Duodenal mucosa (tissue), 2 donors: ENCODE measurements around the gene PRKAG1.
A peak's percentile ranks its signal among the peaks of the same experiment; 100 is the strongest.
"Not testable (repeated sequence)": the region's sequence is repeated elsewhere in the genome, so short reads cannot be mapped to it uniquely, and the experiment has no call there.

ENCODE experiments used
- H3K27ac ChIP-seq: one replicate; pipeline ENCODE4 v1.7.0; 2013; ENCODE audit warnings: low read depth, low read length
- H3K27me3 ChIP-seq, 2 donors: one replicate each; pipeline ENCODE4 v1.7.0; 2013; ENCODE audit warnings: low read length in 2 of 2, control low read depth in 1 of 2; ENCODE audit not compliant: insufficient read depth in 2 of 2, control insufficient read depth in 1 of 2
- H3K36me3 ChIP-seq, 2 donors: one replicate each; pipeline ENCODE4 v1.7.0; 2013; ENCODE audit warnings: low read length in 2 of 2, control low read depth in 1 of 2; ENCODE audit not compliant: insufficient read depth in 2 of 2, control insufficient read depth in 1 of 2
- H3K4me1 ChIP-seq, 2 donors: one replicate each; pipeline ENCODE4 v1.7.0; 2013; ENCODE audit warnings: low read length in 2 of 2, control low read depth in 1 of 2; ENCODE audit not compliant: insufficient read depth in 2 of 2, control insufficient read depth in 1 of 2
- H3K4me3 ChIP-seq, 2 donors: one replicate each; pipeline ENCODE4 v1.7.0; 2013; ENCODE audit warnings: low read length in 2 of 2, low read depth in 1 of 2
- H3K9ac ChIP-seq, 2 donors: one replicate each; pipeline ENCODE4 v1.7.0; 2013; ENCODE audit warnings: low read length in 2 of 2, low read depth in 1 of 2
- H3K9me3 ChIP-seq, 2 donors: one replicate each; pipeline ENCODE4 v1.7.0; 2013; ENCODE audit warnings: low read length in 2 of 2, control low read depth in 1 of 2; ENCODE audit not compliant: control insufficient read depth in 1 of 2

Gene PRKAG1

GRCh38 chr12:49018261-49019119, at the start of gene PRKAG1:
Gene PRKAG1, minus strand, starts transcription at chr12:49018776. Its CDS starts 36 bp downstream, at chr12:49018740.
- Histone ChIP-seq H3K4me3 (peak within 1 kb of the TSS; percentile 97 to 100), H3K36me3 (peaks cover 8 to 23% of the 10 kb centered on the region in 2 donors), H3K27me3 (no peaks in the 10 kb centered on the region), H3K27ac (peak within 1 kb of the TSS; percentile 84), H3K9ac (peak within 1 kb of the TSS; percentile 98 to 100), H3K9me3 (no peaks in the 10 kb centered on the region), H3K4me1 (peaks cover 9 to 12% of the 10 kb centered on the region in 2 donors)

GRCh38 chr12:49066120-49066519, 47.5 kb upstream of the PRKAG1 start:
- Histone ChIP-seq H3K36me3 (no peaks in the 10 kb centered on the region), H3K27ac (no peak overlapping the region), H3K27me3 (no peaks in the 10 kb centered on the region), H3K9me3 (no peaks in the 10 kb centered on the region), H3K4me3 (no peak overlapping the region), H3K9ac (no peak overlapping the region), H3K4me1 (peaks cover 15 to 17% of the 10 kb centered on the region in 2 donors)

GRCh38 chr12:49064767-49065152, 46.2 kb upstream of the PRKAG1 start:
- H3K9me3 ChIP-seq, result no peaks in the 10 kb centered on the region
- H3K27ac ChIP-seq, result no peak overlapping the region
- H3K27me3 ChIP-seq, result no peaks in the 10 kb centered on the region
- H3K9ac ChIP-seq, result no peak overlapping the region
- no peak overlapping the region for H3K4me3 ChIP-seq
- no peaks in the 10 kb centered on the region for H3K36me3 ChIP-seq
- peaks cover 11 to 14% of the 10 kb centered on the region in 2 donors for H3K4me1 ChIP-seq

- H3K36me3 ChIP-seq, H3K9ac ChIP-seq, H3K27me3 ChIP-seq, H3K27ac ChIP-seq, H3K4me3 ChIP-seq, H3K9me3 ChIP-seq: not testable (repeated sequence)
- peaks cover 25 to 31% of the 10 kb centered on the region in 2 donors for H3K4me1 ChIP-seq
Measured at GRCh38 chr12:49061916-49062315, 43.3 kb upstream of the PRKAG1 start.

GRCh38 chr12:49061157-49061650, 42.6 kb upstream of the PRKAG1 start:
- H3K9ac ChIP-seq, result peak overlapping the region; percentile 87 to 95
- H3K4me1 ChIP-seq, result peaks cover 32 to 38% of the 10 kb centered on the region in 2 donors
- no peaks in the 10 kb centered on the region for H3K27me3 ChIP-seq
- H3K27ac ChIP-seq, result no peak overlapping the region
- H3K4me3 ChIP-seq, result peak overlapping the region; percentile 87 to 97
- no peaks in the 10 kb centered on the region for H3K9me3 ChIP-seq
- no peaks in the 10 kb centered on the region for H3K36me3 ChIP-seq

- Histone ChIP-seq H3K9ac (peak within 1 kb of the TSS; percentile 87 to 95), H3K36me3 (no peaks in the 10 kb centered on the region), H3K4me1 (peaks cover 39 to 45% of the 10 kb centered on the region in 2 donors), H3K27ac (peak within 1 kb of the TSS; percentile 96), H3K4me3 (peak within 1 kb of the TSS; percentile 87 to 97), H3K27me3 (no peaks in the 10 kb centered on the region), H3K9me3 (no peaks in the 10 kb centered on the region)
Measured at GRCh38 chr12:49060237-49061156, 41.9 kb upstream of the PRKAG1 start, which contains the start of gene KMT2D. Gene KMT2D, minus strand, starts transcription at chr12:49060794. Its CDS starts 5,470 bp downstream, at chr12:49055324.

GRCh38 chr12:49059299-49060171, 41.0 kb upstream of the PRKAG1 start:
- Histone ChIP-seq H3K4me1 (peaks cover 45 to 49% of the 10 kb centered on the region in 2 donors), H3K27me3 (no peaks in the 10 kb centered on the region), H3K9ac (peak overlapping the region; percentile 87 to 95), H3K4me3 (peak overlapping the region; percentile 87 to 97), H3K36me3 (peaks cover 5 to 8% of the 10 kb centered on the region in 2 donors), H3K27ac (peak overlapping the region; percentile 96), H3K9me3 (no peaks in the 10 kb centered on the region)

- H3K27ac ChIP-seq, result no peak overlapping the region
- peaks cover 11 to 14% of the 10 kb centered on the region in 2 donors for H3K36me3 ChIP-seq
- no peaks in the 10 kb centered on the region for H3K27me3 ChIP-seq
- peak overlapping the region; percentile 87 to 95 for H3K9ac ChIP-seq
- peaks cover 45 to 49% of the 10 kb centered on the region in 2 donors for H3K4me1 ChIP-seq
- no peaks in the 10 kb centered on the region for H3K9me3 ChIP-seq
- peak overlapping the region; percentile 87 to 97 for H3K4me3 ChIP-seq
Measured at GRCh38 chr12:49059045-49059298, 40.4 kb upstream of the PRKAG1 start.

GRCh38 chr12:49058366-49059044, 39.9 kb upstream of the PRKAG1 start:
- Histone ChIP-seq H3K9ac (peak overlapping the region; percentile 87 to 95), H3K4me1 (peaks cover 45 to 49% of the 10 kb centered on the region in 2 donors), H3K36me3 (peaks cover 16 to 19% of the 10 kb centered on the region in 2 donors), H3K9me3 (no peaks in the 10 kb centered on the region), H3K27me3 (no peaks in the 10 kb centered on the region), H3K27ac (no peak overlapping the region), H3K4me3 (peak overlapping the region; percentile 87 to 97)
